ENCODE data around the gene GAD2.

- TF ChIP-seq POLR2A (IDR thresholded peaks at IDR 0.05; ENCODE audit: low read length) = no peak
- TF ChIP-seq GATA1 (IDR thresholded peaks at IDR 0.05; ENCODE audit: low read depth, low read length) = no peak
Observed at GRCh38 chr10:26216585-26217395, at the start of gene GAD2.

Data from erythroblast (primary cell).